ENCODE data around the gene ANKS3. TPM values are rescaled to one million over a fixed set of nuclear protein-coding genes. Genes with fewer than 3 reads are reported as not detected.

The ANKS3 gene
- total and polyA plus RNA-seq, 2 of the 8 experiments (the other 6 are each of a cell fraction or from before 2014, with no cell fraction given): 15.5 to 23.9 TPM

DNA sequence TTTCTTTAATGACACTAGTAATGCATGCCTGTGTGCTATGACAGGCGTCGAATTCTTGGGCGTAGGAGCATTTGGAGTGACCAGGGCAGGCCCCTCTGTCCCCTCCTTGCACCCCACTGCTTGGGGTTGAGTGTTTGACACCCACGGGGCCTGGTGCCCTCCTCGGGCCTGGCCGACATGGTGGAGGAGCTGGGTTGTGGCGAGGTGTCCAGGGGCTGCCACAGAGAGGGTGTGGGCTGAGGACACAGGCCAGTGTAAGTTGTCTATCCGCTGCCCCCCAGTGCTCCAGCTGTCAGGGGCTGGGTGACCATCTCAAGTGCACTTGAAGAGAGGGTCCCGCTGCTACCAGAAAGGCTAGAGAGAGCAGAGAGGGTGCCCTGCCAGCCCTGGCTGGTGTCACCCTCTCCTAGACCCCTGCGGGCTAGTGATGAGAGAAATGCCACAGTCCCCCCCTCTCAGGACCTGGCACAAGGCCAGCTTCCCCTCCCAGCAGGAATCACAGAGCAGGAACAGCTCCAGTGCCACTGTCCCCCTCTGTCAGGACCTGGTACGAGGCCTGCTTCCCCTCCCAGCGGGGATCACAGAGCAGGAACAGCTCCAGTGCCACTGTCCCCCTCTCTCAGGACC, 79.0 kb downstream of the ANKS3 start:
- Histone ChIP-seq H3K79me1 (ENCODE audit: low read depth, low read length) (no peaks in the 10 kb centered on the region), H3K23ac (ENCODE audit: insufficient read length) (no peak overlapping the region), H3K4me1 (replicated peaks in 1 of 4; ENCODE audit: control insufficient read depth in 3 of 4, insufficient read depth in 4 of 4, low read length in 3 of 4) (peaks cover 0 to 2% (median 0%) of the 10 kb centered on the region in 4 experiments; a peak in 2 of 7 replicates), H2BK5ac (ENCODE audit: low read depth, low read length) (no peak overlapping the region), H2BK15ac (ENCODE audit: low read length) (no peak overlapping the region), H2BK12ac (ENCODE audit: low read depth, low read length) (no peak overlapping the region), H3K27ac (ENCODE audit: low read depth, low read length) (no peak overlapping the region), H3K4ac (replicated peaks; ENCODE audit: insufficient read length, low read depth, low read length) (no peak overlapping the region), H3K36me3 (ENCODE audit: control insufficient read depth in 2 of 4, insufficient read depth in 4 of 4, low read length in 3 of 4) (peaks cover 0 to 15% (median 10%) of the 10 kb centered on the region in 4 experiments; a peak in 7 of 8 replicates), H3K23me2 (ENCODE audit: low read depth, low read length) (no peaks in the 10 kb centered on the region), H4K5ac (ENCODE audit: insufficient read length, low read depth, low read length) (no peak overlapping the region), H4K8ac (ENCODE audit: extremely low read depth, insufficient read depth, low read length) (no peak overlapping the region), H2BK120ac (replicated peaks; ENCODE audit: low read depth, low read length) (no peak overlapping the region), H4K91ac (replicated peaks; ENCODE audit: insufficient read length, low read length) (no peak overlapping the region), H3K9ac (replicated peaks in 1 of 4; ENCODE audit: extremely low read depth in 1 of 4, low read depth in 3 of 4, low read length in 3 of 4) (no peak overlapping the region; a peak in 1 of 7 replicates), H3K18ac (ENCODE audit: extremely low read depth, low read length) (no peak overlapping the region), H3K27me3 (replicated peaks in 1 of 4; ENCODE audit: control insufficient read depth in 3 of 4, extremely low read depth in 1 of 4, insufficient read depth in 3 of 4, low read length in 3 of 4) (no peaks in the 10 kb centered on the region), H3K14ac (ENCODE audit: insufficient read length) (no peak overlapping the region), H3K79me2 (ENCODE audit: control insufficient read depth in 1 of 2, insufficient read depth in 2 of 2, low read length in 2 of 2) (peaks cover 0 to 3% of the 10 kb centered on the region in 2 experiments; a peak in 1 of 4 replicates), H3K56ac (replicated peaks; ENCODE audit: insufficient read length, low read depth, low read length) (no peak overlapping the region), H3K4me3 (ENCODE audit: extremely low read depth in 1 of 4, insufficient read depth in 2 of 4, low read depth in 3 of 4, low read length in 4 of 4) (no peak overlapping the region), H4K20me1 (replicated peaks in 1 of 2; ENCODE audit: control insufficient read depth in 1 of 2, insufficient read depth in 2 of 2, low read length in 2 of 2) (peaks cover 4 to 10% of the 10 kb centered on the region in 2 experiments), H3K4me2 (ENCODE audit: insufficient read depth in 1 of 2, low read depth in 2 of 2, low read length in 2 of 2) (no peak overlapping the region), H3K9me3 (ENCODE audit: insufficient read depth in 2 of 2, low read depth in 1 of 2, low read length in 1 of 2) (no peaks in the 10 kb centered on the region), H2AK5ac (ENCODE audit: low read depth, low read length) (no peak overlapping the region), H2AFZ (ENCODE audit: low read length) (no peak overlapping the region), H2BK20ac (ENCODE audit: low read length) (no peak overlapping the region)
- no peak for DNase-seq (ENCODE audit: low read depth in 1 of 2, low spot score in 2 of 2)
- no peak for FAIRE-seq
- ChIA-PET POLR2A (ENCODE audit: partially characterized antibody) (interaction anchor here (0.6 kb wide), 1 partner anchor 750 kb away, joined by 3 read pairs; no protein-coding TSS in a partner anchor), CTCF (ENCODE audit: partially characterized antibody) (interaction anchor here (0.8 to 1.6 kb wide), 4 partner anchors 9 to 31 kb away, joined by 3 to 6 read pairs (median 4); partner anchors contain the start of gene MGRN1)
- 94% methylated on average over 9 of the region's 12 CpGs; no CpG with 5 or more reads in 1 of the 2 experiments for WGBS, 2 experiments (ENCODE audit: extremely low coverage in 1 of 2, insufficient coverage in 1 of 2, insufficient read length in 1 of 2, insufficient replicate concordance in 2 of 2, low coverage in 1 of 2, low lambda C conversion rate in 2 of 2, missing lambda C conversion rate in 1 of 2)
- no peak for TF ChIP-seq SIRT6 (IDR thresholded peaks at IDR 0.05; ENCODE audit: low read length)
- TF ChIP-seq RBBP5 (IDR thresholded peaks at IDR 0.05; ENCODE audit: borderline replicate concordance, low read depth, low read length): no peak
- no peak for TF ChIP-seq FOSL1 (IDR thresholded peaks at IDR 0.05; ENCODE audit: insufficient read depth, low read depth, low read length)
- TF ChIP-seq CHD1 (IDR thresholded peaks at IDR 0.05; ENCODE audit: low read depth, low read length): no peak
- TF ChIP-seq RFX5 (IDR thresholded peaks at IDR 0.05; ENCODE audit: borderline replicate concordance, low read depth, low read length): no peak
- no peak for TF ChIP-seq HDAC6 (IDR thresholded peaks at IDR 0.05; ENCODE audit: low read depth, low read length)
- no peak for TF ChIP-seq SIX5 (IDR thresholded peaks at IDR 0.05; ENCODE audit: low read depth, low read length)
- no peak for TF ChIP-seq CHD2 (IDR thresholded peaks at IDR 0.05; ENCODE audit: low read length)
- TF ChIP-seq CTBP2 (IDR thresholded peaks at IDR 0.05; ENCODE audit: borderline replicate concordance, insufficient read depth, insufficient read length, low read length): no peak
- no peak for TF ChIP-seq BCL11A (IDR thresholded peaks at IDR 0.05; ENCODE audit: low read depth in 2 of 2, low read length in 2 of 2)
- no peak for TF ChIP-seq TBP (IDR thresholded peaks at IDR 0.05; ENCODE audit: low read depth, low read length)
- no peak for TF ChIP-seq PHF8 (conservative IDR thresholded peaks at IDR 0.05; ENCODE audit: low read depth, low read length)

Measured in H1 (cell line).